H7 (cell line): ENCODE measurements around the gene MAN2B2. TPM values are rescaled to one million over a fixed set of nuclear protein-coding genes. Genes with fewer than 3 reads are reported as not detected.

Source experiments
- DNase-seq: peaks from one replicate; pipeline ENCODE4 v3.0.0; 2012
- H3K27me3 ChIP-seq: 2 replicates; pipeline ENCODE4 v1.6.0; 2011; ENCODE audit warnings: mild to moderate bottlenecking, low read length; ENCODE audit not compliant: control insufficient read depth, insufficient read depth
- H3K36me3 ChIP-seq: replicated peaks from 2 replicates; pipeline ENCODE4 v1.5.1; 2011; ENCODE audit warnings: low read length; ENCODE audit not compliant: control insufficient read depth, insufficient read depth
- H3K4me3 ChIP-seq: 2 replicates; pipeline ENCODE4 v1.5.1; 2011; ENCODE audit warnings: low read depth, mild to moderate bottlenecking, control low read depth, low read length, moderate library complexity; ENCODE audit not compliant: insufficient read depth
- total RNA-seq: library from RNA; depleted of rRNA; stranded (reverse); fragments of >200 nt; shearing (Covaris generic); gene quantifications from 2 replicates; pipeline ENCODE4 v1.2.3, GENCODE V29; 2014

The MAN2B2 gene
- total RNA-seq, 1 experiment from 2014 or later, result 3.4 TPM

GRCh38 chr4:6586715-6587325 lies 11.8 kb downstream of the MAN2B2 start:
- DNase-seq, result peak; percentile 73
- Histone ChIP-seq H3K36me3 (no peaks in the 10 kb centered on the region; the same call in 1 of the 2 replicates), H3K27me3 (no peaks in the 10 kb centered on the region; the same call in 1 of the 2 replicates), H3K4me3 (no peak overlapping the region)

DNA sequence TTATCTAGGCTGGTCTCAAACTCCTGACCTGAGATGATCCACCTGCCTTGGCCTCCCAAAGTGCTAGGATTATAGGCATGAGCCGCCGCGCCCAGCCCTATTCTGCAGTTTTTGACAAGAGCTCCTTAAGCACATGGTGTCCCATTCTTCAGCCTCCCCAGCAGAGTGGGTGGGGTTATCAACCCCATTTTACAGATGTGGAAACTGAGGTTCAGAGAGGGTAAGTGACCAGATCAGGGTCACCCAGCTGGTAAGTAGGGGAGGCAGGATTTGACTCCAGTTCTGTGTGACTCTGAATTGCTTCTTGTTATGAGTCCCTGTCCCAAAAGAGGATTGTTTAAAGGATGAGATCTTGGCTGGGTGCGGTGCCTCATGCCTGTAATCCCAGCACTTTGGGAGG lies 14.5 kb downstream of the MAN2B2 start:
- Histone ChIP-seq H3K36me3 (no peaks in the 10 kb centered on the region), H3K27me3 (no peaks in the 10 kb centered on the region; the same call in 1 of the 2 replicates), H3K4me3 (no peak overlapping the region)
- DNase-seq, result no peak

- DNase-seq, result peak; percentile 38
- Histone ChIP-seq H3K4me3 (no peak overlapping the region), H3K27me3 (no peaks in the 10 kb centered on the region), H3K36me3 (no peaks in the 10 kb centered on the region)
Measured at GRCh38 chr4:6591313-6591712, 16.3 kb downstream of the MAN2B2 start.

DNA sequence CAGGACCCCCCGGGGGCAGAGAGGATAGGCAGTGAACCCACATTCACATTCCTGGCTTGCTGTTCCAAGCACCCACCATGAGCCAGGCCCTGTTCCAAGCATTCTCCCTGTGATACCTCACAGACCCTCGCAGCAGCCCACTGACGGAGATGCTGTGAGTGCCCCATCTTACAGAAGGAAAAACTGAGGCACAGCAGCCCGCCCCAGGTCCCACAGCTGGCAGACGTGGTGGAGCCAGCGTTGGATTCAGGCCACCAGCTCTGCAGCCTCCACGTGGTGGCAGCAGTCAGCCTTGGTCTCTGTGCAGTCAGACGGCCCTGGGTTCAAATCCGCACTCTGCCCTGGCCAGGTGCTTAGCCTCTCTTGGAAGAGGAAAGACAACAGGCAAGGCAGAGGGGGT lies 16.8 kb downstream of the MAN2B2 start:
- no peaks in the 10 kb centered on the region for H3K27me3 ChIP-seq
- peak; percentile 56 for DNase-seq
- H3K4me3 ChIP-seq, result no peak overlapping the region
- H3K36me3 ChIP-seq, result no peaks in the 10 kb centered on the region

- H3K36me3 ChIP-seq, result no peaks in the 10 kb centered on the region
- H3K27me3 ChIP-seq, result no peaks in the 10 kb centered on the region; the same call in 1 of the 2 replicates
- DNase-seq, result peak; percentile 49
- H3K4me3 ChIP-seq, result no peak overlapping the region
Measured at GRCh38 chr4:6592804-6593563, 18.0 kb downstream of the MAN2B2 start.

DNA sequence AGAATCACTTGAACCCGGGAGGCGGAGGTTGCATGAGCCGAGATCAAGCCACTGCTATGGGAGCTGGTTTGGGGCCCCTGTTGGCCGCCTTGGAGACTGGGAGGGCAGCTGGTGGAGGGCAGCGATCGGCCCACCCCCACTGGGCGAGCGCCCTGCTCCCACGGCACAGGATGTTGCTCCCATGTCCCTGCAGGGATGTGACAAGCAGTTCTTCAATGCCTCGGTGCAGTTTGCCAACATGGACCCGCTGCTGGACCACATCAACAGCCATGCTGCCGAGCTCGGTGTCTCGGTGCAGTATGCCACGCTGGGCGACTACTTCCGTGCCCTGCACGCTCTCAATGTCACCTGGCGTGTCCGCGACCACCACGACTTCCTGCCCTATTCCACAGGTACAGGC lies 19.4 kb downstream of the MAN2B2 start:
- H3K4me3 ChIP-seq, result no peak overlapping the region
- no peaks in the 10 kb centered on the region; the same call in 1 of the 2 replicates for H3K27me3 ChIP-seq
- no peaks in the 10 kb centered on the region for H3K36me3 ChIP-seq
- DNase-seq, result no peak

DNA sequence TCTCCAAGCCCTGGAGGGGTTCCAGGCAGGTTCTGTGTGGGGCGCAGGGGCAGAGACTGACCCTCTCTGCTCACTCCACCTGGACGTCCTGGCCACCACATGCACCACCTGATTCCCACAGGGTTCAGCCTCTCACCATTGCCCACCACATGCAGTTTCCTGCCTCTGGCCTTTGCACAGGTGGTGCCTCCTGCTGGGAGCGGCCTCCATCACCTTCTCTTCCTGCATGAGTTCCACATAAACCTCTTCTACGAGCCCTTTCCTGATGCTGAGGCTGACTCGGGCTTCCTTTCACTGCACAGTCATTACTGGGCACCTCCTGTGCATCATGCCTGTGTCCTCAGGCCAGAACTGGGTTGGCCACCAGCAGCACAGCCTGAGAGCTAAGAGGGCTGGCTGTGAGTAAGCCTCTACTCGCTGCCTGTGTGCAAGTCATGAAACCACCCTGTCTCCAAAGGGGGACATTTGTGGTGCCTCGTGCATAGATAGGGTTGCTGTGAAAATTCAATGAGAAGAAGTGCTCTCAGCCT lies 19.9 kb downstream of the MAN2B2 start:
- no peak for DNase-seq
- no peaks in the 10 kb centered on the region; the same call in 1 of the 2 replicates for H3K27me3 ChIP-seq
- no peak overlapping the region for H3K4me3 ChIP-seq
- H3K36me3 ChIP-seq, result no peaks in the 10 kb centered on the region

- H3K4me3 ChIP-seq, result no peak overlapping the region
- peak; percentile 93 for DNase-seq
- H3K36me3 ChIP-seq, result no peaks in the 10 kb centered on the region
Measured at GRCh38 chr4:6595897-6596537, 21.0 kb downstream of the MAN2B2 start.

DNA sequence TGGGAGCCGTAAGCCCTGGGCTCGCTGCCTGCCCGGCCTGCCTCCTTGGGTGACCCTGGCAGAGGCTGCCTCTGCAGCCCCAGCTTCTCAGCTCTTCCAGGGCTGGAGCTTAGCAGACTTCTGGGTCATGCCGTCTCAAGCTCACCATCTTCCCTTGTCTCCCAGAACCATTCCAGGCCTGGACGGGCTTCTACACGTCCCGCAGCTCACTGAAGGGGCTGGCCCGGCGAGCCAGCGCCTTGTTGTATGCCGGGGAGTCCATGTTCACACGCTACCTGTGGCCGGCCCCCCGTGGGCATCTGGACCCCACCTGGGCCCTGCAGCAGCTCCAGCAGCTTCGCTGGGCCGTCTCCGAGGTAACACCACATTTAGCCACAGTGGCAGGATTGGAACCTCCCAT lies 22.0 kb downstream of the MAN2B2 start:
- DNase-seq, result no peak
- Histone ChIP-seq H3K4me3 (no peak overlapping the region), H3K36me3 (no peaks in the 10 kb centered on the region), H3K27me3 (no peaks in the 10 kb centered on the region; the same call in 1 of the 2 replicates)

More at GRCh38 chr4:6595897-6596537, 21.0 kb downstream of the MAN2B2 start:
- no peaks in the 10 kb centered on the region; the same call in 1 of the 2 replicates for H3K27me3 ChIP-seq

GRCh38 chr4:6598127-6598526 lies 23.1 kb downstream of the MAN2B2 start:
- DNase-seq, result no peak
- no peak overlapping the region for H3K4me3 ChIP-seq

GRCh38 chr4:6598641-6599040 lies 23.7 kb downstream of the MAN2B2 start:
- H3K4me3 ChIP-seq, result no peak overlapping the region
- DNase-seq, result no peak
- H3K36me3 ChIP-seq, result no peaks in the 10 kb centered on the region
- no peaks in the 10 kb centered on the region; the same call in 1 of the 2 replicates for H3K27me3 ChIP-seq

More at GRCh38 chr4:6598127-6598526, 23.1 kb downstream of the MAN2B2 start:
- Histone ChIP-seq H3K27me3 (no peaks in the 10 kb centered on the region; the same call in 1 of the 2 replicates), H3K36me3 (no peaks in the 10 kb centered on the region)

GRCh38 chr4:6601661-6602250 lies 26.8 kb downstream of the MAN2B2 start:
- Histone ChIP-seq H3K4me3 (no peak overlapping the region), H3K27me3 (no peaks in the 10 kb centered on the region; the same call in 1 of the 2 replicates), H3K36me3 (no peaks in the 10 kb centered on the region)
- no peak for DNase-seq

DNA sequence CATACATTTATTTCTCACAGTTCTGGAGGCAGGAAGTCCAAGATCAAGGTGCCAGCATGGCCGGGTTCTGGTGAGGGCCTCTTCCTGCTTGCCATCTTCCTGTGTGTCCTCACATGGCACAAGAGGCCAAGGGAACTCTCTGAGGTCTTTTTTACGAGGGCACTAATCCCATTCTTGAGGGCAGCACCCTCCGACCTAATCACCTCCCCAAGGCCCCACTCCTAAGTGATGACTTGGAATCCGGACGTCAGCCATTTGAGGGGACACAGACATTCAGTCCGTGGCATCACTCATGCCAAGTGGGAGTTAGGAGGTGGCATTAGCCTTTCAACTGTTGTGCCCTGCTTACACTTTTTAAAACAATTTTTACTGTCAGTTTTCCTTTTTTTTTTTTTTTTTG lies 27.3 kb downstream of the MAN2B2 start:
- DNase-seq, result no peak
- Histone ChIP-seq H3K36me3 (no peaks in the 10 kb centered on the region), H3K27me3 (no peaks in the 10 kb centered on the region; the same call in 1 of the 2 replicates), H3K4me3 (no peak overlapping the region)

- H3K4me3 ChIP-seq, result no peak overlapping the region
- no peaks in the 10 kb centered on the region; the same call in 1 of the 2 replicates for H3K27me3 ChIP-seq
- DNase-seq, result no peak
- H3K36me3 ChIP-seq, result no peaks in the 10 kb centered on the region
Measured at GRCh38 chr4:6603128-6603527, 28.1 kb downstream of the MAN2B2 start.
